ENCODE results near the gene ASB5.

- TF ChIP-seq CTCF (IDR thresholded peaks at IDR 0.05; ENCODE audit: insufficient read depth, low read length, poor library complexity, severe bottlenecking) = no peak
- no peak for TF ChIP-seq EZH2phosphoT487 (conservative IDR thresholded peaks at IDR 0.05; ENCODE audit: low read length)
Measured at GRCh38 chr4:176306837-176307665, 38.0 kb upstream of the ASB5 start.
